ENCODE results near the gene IGFBP7.

- no peak for TF ChIP-seq CTCF (conservative IDR thresholded peaks at IDR 0.05; ENCODE audit: low read length)
- TF ChIP-seq EZH2phosphoT487 (IDR thresholded peaks at IDR 0.05; ENCODE audit: borderline replicate concordance) = no peak
Measured at GRCh38 chr4:57098415-57098814, 11.8 kb downstream of the IGFBP7 start.
